ENCODE data around the gene CAMK2D.

Gene CAMK2D

DNA sequence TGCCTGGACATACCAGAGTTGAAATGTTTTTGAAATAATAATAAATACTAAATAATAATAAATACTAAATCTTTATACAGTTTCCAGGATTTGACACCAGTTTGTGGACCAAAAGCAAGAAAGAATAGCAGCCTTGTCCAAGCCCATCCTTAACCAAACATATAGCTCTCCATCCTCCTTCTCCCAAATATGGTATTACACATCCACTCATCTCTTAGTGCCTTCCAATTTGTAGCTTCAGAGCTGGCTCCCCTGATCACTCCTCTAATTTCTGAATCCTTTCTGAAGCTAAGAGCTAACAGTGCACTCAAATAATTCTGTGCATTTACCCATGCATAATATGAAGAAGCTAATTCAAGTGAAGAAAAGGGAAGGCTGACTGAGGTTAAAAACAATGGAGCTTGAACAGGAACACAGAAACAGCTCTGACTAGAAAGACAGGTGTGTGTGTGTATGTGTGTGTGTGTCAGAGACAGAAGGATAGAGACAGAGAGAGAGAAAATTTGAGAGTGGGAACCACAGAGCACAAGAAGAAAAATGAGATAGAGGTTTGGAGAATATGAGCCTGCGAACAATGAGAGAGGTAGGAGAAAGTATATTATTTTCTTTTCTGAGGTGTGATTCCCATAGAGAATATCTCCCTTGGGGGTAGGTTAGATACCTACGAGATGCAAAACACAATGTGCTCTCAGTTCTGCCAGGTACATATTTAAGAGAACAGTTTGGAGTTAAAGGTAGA, 123.5 kb downstream of the CAMK2D start:
- no peak for DNase-seq (ENCODE audit: low spot score)

DNA sequence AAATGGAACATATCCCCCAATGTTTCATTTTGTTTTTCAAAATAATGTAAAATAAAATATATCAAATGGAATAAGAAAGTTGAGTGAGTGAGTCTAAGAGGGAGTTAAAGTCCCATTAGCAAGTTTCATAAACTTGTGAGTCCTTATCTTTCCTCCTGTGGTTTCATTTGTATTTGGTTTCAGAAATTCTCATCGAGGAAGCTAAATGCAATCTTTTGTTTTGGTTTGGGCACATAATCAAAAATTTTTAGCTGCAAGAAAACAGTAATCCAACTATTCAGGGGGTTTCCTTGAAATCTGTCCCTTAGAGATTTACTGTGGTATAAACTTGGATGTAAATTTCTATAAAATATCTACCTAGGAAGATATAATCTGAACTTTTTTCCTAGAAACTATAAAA, 124.2 kb downstream of the CAMK2D start:
- DNase-seq (ENCODE audit: low spot score), result no peak

DNA sequence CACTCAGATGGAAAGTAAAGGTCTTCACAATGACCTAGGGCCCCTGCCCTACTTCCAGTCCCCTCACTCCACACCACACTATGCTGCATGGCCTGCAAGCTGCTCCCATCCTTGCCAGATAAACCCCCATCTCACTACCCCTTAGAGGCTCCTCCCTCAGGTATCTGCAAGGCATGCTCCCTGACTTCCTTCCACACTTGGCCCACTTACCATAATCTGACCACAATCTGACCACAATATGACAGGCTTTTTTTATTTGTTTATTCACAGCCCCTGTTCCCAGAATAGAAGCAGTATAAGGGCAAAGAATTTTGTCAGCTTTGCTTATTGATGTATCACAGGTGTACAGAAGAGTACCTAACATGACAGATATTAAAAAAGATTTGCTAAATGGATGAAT, 124.7 kb downstream of the CAMK2D start:
- no peak for DNase-seq (ENCODE audit: low spot score)

GRCh38 chr4:113636438-113636818, 125.1 kb downstream of the CAMK2D start:
- no peak for DNase-seq (ENCODE audit: low spot score)

DNA sequence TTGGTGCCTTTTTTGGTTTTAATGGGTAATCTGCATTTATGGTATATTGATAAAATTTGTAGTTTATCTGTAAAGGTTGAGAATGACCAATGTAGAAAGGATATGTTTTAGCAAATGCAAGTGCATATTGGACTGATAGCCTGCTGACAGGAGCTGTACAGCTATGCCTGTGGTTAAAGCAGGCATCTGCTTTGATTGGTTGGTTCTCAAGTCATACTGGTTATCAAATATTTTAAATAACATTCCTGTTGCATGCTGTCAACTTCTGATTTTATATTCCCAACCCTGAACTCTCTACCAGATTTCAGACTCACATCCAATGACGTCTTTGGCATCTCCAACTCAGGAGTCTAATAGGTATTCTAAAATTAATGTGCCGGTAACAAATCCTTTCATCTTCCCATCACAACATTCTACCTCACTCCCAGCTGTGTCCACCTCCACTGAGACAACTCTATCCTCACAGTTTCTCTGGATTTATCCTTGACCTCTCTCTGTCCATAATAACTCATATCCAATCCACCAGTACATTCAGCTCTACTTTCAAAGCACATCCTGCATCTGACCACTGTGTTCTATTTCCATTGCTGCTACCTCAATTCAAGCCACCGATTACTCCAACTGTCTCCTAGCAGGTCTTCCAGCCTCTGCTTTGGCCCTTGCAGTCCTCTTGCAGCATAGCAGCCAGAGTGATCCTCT, 125.7 kb downstream of the CAMK2D start:
- no peak for DNase-seq (ENCODE audit: low spot score)

DNA sequence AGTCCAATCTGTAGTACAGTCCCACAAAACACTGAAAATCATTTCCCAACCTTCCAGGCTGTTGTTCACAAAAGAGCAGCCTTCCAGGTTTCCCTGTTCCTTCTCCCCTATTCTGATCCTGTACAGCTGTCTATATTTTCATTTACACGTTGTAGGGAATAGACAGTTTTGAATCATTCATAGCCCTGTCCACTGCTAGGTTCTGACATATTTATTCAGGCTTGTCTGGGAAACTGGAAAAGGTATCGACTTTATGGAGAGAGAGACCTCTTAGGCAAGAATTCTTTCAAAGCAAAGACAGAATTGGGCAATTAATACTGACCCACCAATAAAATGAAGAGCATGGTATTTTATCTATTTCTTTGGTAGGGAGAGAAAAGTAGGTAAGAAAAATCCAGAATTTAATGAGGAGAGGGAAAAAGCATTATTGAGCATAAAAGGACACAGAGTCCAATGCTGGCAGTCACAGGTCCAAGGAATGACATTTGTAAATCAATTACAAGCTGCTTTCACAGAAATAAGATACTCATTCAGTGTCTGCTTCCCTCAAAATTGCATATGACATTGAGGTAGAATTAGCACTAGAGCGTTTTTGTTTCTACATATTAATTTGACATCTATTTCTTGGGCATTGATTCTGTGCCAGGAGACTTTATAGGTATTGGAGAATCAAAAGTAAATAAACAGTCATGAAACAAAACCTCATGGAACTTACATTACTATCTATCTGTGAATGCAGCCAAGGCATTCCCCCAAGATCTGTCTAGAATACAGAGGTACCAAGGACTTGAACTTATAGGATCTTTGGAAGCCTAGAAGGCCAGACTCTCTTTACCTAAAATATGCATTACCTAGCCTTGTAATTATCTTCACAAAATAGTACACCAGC, 127.2 kb downstream of the CAMK2D start:
- no peak for DNase-seq (ENCODE audit: low spot score)

DNA sequence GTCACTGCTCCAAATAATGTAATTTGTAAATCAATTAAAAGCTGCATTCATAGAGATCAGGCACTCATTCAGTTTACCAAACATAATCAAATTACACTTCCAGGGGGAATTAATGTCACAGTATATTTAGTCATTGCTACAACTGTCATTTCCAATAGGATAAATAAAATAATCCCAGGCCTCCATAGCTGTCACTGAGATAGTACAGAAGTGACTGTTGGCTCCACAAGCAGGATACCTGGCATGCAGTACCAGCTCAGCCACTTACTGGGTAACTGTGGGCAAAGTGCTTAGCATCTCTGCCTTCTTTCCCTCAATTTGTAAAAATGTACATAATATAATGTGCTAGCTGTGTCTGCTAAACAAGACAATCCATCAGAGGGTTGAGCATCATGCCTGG, 128.1 kb downstream of the CAMK2D start:
- DNase-seq (ENCODE audit: low spot score), result no peak

DNA sequence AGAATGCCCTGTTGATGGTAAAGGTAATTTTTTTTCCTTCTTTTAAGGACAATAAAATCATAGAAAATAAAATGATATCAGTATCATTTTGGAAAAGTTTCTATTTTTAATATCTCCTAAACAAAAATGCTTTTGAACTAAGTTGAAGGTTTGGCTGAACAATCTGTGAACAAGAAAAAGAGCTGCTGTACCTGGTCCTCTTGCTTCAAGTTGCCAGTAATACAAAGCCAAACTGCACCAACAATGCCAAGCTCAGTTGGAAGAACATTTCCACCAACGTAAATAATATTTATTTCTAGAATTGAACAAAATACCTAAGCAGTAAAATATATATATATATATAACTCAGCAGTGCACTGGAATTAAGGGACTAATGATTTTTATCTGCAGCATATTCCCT, 132.8 kb downstream of the CAMK2D start:
- no peak for DNase-seq (ENCODE audit: low spot score)

- DNase-seq (ENCODE audit: low spot score), result no peak
Measured at GRCh38 chr4:113627321-113627720, 134.2 kb downstream of the CAMK2D start.

DNA sequence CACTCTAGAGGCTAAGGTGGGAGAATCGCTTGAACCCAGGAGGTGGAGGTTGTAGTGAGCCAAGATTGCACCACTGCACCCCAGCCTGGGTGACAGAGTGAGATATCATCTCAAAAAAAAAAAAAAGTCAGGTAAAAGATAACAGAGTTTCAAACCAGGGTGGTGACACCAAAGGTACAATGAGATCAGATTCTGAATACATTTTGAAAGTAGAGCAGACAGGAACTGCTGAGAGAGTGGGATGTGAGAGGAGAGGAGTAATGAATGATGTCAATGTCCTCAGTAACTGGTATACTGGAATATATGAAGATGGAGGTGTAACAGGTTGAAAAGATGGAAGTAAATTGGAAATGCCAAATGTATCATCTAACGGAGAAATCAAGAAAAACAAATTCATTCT, 135.6 kb downstream of the CAMK2D start:
- DNase-seq (ENCODE audit: low spot score), result no peak

DNA sequence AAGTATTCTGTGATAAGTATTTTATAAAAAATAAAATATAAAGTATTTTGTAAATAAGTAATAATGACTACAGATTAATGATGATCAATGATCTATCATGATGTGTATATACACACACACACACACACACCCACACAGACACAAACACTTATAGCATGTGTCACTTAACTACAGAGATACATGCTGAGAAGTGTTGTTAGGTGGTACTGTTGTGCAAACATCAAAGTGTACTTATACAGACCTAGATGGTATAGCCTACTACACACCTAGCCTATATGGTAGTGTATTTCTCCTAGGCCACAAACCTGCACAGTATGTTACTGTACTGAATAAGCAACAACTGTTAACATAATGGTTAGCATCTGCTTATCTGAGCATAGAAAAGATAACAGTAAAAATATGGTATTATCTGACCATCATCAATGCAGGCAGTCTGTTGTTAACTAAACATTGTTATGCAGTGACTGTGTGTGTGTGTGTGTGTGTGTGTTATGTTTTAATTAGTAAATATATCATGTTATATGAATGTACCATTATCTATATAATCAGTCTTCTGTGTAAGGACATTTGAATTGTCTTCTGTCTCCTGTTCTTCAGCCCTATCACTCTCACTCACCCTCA, 138.2 kb downstream of the CAMK2D start:
- DNase-seq (ENCODE audit: low spot score), result no peak

DNA sequence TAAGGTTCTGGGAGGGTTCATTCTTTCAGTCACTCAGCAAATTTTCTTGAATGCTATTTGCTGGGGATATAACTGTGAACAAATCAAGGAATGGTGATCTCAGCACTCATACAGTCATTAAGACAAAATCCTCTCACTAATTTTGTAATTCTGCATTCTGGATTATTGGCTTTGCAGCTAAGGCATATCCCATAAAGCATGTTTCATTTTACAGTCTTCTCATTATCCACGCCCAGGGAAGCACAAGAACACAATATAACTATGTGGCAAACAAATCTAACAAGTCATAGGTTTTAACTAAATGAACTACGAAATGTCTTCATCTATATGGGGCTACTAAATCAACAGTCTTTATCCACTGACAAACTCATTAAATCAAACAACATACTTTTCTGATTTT, 139.9 kb downstream of the CAMK2D start:
- no peak for DNase-seq (ENCODE audit: low spot score)

DNA sequence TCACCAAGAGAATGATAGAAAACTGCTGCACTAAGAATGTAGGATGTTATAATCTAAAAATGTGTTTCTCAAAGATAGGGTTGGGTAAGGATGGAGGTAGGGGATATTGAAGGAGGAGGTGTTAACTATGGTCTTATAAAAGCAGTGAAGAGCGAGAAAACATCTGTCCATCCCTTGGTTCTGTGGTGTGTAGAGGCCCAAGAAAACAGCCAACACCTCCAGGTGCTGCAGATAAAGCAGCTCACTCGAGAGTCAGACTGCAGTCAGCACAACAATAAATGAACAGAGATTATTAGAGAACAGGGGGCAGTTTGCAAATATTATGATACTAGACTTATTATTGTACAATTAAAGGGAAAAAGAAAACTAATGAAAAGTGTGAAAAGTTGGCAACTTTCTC, 141.5 kb downstream of the CAMK2D start:
- no peak for DNase-seq (ENCODE audit: low spot score)

DNA sequence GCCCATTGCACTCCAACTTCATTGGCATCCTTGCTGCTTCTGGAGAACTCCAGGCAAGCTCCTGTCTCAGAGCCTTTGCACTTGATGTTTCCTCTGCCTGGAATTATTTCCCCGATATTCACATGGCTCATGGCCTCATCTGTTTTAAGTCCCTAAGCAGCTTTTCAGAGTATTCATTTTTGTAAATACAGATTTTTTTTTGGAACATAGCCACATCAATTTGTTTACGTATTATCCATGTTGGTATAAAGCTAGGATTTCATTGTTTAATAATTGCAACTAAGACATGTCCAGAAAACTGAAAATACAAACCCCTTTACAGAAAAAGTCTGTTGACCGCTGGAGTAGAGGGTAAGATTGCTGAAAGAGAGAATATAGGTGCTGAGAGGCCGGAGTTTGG, 142.0 kb downstream of the CAMK2D start:
- no peak for DNase-seq (ENCODE audit: low spot score)

- DNase-seq (ENCODE audit: low spot score), result no peak
Measured at GRCh38 chr4:113618205-113618604, 143.3 kb downstream of the CAMK2D start.

- no peak for DNase-seq (ENCODE audit: low spot score)
Measured at GRCh38 chr4:113617195-113617594, 144.3 kb downstream of the CAMK2D start.

- DNase-seq (ENCODE audit: low spot score), result no peak
Measured at GRCh38 chr4:113616443-113616842, 145.1 kb downstream of the CAMK2D start.

GRCh38 chr4:113614414-113614813, 147.1 kb downstream of the CAMK2D start:
- DNase-seq (ENCODE audit: low spot score), result no peak

- DNase-seq (ENCODE audit: low spot score), result no peak
Measured at GRCh38 chr4:113613503-113613902, 148.0 kb downstream of the CAMK2D start.

DNA sequence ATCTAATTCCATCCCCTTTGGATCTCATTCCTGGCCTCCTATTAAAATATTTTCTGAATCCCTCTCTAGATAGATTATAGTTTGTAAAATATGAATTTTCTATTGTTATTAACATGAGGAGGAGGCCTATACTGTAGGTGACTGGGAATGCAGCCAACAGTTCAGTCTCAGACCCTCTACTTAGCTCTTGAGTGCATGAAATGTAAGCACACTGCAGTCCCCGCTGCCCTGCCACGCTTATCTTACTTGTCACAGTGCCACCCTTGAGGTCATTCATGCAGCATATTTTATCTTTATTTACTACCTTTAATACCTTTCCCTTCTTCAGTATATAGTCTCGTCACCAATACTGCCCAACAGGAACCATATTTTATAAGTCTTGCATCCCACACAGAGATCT, 151.0 kb downstream of the CAMK2D start:
- DNase-seq (ENCODE audit: low spot score), result no peak

DNA sequence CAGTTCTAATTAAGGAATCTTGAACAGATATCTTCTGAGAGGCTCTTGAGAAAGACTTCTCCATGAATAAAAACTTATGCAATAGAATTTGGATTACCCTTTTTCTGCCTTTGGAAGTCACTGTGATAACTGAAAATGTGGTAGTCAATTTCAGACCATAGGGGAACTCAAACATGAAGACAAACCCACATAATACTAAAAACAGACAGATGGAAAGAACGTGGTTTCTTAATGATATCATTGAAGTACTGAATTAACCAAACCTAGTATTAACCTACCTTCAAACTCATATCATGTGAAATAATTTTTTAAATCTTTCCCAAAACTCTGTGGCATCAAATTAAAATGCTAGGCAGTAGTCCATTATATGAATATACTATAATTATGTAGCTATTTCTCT, 153.5 kb downstream of the CAMK2D start:
- no peak for DNase-seq (ENCODE audit: low spot score)

- peak; percentile 60 for DNase-seq (ENCODE audit: low spot score)
Measured at GRCh38 chr4:113607147-113607720, 154.3 kb downstream of the CAMK2D start.

Data from ecto neural progenitor cell (in vitro differentiated cells).